NCI-H2029 (cell line): ENCODE results near the gene ERRFI1.

ENCODE experiments used
- DNase-seq: peaks from one replicate; lab custom pipeline; 2025; lab: John Stamatoyannopoulos, UW

ERRFI1 gene

DNA sequence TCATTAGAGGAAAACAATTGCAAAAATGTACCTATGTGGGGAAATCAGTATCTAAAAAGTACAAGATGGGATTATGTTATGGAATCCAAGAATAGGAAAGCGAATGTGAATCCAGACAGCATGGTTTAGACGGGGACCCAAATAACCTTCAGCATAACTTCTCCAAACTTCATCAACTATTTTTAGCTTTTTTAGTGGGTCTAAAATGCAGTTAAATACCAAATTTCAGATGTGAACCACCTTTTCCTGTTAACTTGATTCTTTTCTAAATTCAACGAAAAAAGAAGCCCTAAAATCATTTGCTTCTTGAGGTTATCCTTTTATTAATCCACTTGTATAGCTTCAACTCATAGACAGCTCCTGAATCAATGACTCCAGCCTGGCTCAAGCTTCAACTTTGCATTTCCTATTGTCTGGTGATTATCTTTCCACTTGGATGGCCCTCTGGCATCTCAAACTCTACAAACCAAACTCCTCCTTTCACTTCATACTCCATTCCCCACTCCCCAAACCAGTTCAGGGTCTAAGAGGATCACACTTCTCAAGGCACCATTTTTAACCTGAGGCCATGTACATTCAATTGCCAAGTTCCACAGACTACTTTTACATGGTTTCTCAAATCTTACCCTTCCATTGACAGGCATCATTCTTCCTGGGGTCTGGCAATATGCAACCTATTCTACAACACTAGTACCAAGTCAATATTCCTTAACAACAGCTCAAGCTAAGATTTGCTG, 7.4 kb downstream of the ERRFI1 start:
- DNase-seq, result no peak

DNA sequence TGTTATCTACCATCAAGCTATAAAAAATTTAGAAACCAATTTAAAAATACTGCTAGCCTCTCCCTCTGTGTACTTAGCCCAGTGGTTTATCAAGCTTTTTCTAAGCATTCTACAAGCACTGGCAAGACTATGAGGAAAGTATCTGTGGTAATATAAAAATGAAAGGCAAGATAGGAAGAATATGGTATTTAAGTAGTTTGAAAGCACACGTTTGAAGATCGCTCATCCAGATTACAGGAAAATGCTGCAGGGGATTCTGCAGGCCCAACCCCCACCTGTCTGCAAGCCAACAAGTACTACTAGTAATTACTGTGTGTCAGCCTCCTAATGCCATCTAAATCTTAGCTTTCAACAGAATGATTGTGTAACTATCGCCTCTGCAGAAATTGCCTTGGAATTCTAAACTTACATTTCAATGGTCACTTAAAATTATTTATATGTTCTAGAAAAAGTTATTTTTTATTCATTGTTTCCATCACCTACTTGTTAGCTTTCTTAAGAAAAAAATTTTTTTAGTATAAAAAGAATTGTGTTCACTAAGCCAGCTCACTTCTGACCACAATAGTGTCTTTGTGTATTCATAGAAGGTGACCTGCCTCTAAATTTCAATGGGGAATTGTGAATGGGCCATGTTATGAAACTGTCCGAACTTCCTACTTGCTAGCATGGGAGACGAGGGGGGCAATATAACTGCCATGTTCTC, 8.5 kb downstream of the ERRFI1 start:
- DNase-seq, result no peak

DNA sequence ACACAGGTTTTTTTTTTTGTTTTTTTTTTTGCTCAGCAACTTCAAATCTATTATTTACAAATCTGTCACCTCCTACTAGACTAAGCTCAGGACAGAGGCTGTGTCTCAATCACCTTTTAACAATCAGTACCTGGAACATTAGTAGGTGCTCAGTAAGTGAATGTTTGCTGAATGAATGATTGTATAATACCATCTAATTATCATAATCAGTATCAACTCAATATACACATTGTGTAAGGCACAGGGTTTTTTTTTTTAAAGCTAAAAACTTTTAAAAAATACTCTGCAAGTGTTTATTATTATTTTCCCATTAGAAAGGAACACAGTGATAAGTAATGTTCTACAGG, 9.2 kb downstream of the ERRFI1 start:
- no peak for DNase-seq

DNA sequence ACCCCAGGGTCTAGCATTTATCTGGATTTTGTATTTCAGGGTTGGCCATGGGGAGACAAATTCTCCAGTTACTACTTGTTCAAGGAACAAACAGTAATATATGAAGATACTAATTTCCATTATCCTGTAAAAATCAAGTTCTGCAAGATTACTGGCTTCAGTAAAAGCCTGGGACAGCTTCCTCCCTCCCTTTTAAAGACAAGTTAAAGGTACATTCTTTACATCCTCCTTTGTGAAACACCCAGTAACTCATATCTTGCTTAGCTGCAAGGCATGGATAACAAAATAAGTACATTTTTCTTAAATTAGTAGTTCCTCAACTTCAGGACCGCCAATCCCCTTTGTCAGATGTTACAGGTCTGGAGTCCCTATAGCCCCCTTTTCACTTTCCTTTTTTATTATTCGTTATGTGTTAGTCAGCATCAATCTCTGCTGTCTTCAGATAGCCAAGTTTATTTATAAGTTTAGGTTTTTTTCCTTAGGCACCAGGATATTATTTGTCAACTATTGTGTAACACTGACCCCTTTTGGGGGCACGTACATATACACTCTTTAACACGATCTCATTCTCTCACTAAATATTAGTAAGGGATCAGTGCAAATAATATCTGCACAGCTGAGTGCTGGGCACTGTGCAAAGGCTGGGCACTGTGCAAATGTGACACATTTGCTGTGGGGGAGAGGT, 9.8 kb downstream of the ERRFI1 start:
- DNase-seq, result no peak

DNA sequence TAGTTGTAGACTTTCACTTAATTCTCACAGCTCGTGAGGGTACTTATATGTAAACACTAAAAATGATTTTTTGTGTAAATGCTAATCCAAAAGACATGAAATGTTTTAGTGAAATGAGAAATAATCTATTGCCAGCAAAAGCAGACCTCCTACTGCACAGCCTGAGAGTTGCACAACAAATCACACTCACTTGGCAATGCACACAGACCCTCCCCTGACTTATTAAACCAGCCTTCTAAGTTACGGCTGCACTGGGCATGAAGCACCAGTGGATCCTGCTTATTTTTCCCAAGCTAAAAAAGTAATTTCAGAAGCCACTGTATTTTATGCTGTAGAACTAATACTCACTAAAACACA, 10.3 kb downstream of the ERRFI1 start:
- DNase-seq, result no peak

DNA sequence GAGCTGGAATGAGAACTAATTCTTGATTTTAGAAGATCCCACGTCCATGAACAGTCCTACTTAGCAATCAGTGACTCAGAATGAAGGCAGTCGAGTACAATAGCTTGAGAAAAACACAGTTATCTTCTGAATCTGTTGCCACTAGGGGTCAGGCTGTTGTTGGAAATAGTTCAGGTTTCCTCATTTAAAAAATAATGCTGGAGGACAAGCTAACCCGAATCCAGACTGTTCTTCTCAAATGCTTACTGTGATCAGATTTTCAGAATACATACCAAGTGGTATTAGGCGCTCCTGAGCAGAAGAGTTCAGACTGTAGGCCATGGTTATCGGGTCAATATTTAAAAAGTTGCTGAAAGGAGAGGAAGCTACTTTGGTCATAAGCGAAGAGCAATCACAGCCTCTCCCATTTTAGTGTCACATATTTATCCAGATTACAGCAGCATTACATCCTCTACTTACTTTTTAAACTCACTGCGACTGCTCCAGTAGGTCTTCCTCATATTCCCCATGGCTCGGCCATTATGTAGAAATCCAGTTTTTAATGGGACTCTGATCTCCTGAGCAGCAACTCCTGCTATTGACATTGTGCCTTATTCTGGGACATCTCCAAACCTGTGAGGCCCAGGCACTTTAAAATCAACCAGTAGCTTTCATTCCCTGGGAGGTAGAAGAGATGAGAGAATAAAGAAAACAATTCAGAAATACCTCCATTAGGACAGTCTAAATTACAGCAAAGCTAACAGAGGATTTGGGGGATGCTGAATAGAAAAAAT, 10.9 kb downstream of the ERRFI1 start:
- peak; percentile 27 for DNase-seq

DNA sequence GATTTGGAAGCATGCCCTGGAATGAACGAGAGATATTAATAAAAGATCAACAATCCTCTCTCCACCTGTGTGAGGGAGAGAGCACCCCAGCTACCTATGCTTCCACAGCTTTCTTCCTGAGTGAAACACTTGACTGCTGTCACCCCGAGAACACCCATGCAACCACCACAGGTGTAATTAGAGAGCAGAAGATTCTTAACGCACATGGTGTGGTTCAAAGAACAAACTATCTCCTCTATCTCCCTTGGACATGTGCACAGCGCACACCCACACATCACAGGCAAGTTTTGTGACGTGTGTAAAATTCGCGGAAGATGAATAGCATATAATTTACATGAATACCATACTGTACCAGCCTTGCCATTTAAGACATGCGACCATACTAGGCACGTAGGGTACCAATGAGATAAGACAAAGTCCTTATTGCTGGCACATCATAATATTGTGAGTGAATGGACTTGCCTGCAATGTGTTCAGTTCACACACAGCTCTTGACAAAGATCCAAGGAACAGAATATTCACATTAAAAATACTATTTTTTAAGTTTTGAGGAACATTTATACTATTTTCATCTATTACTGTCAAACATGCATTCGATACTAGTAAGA, 11.6 kb downstream of the ERRFI1 start:
- no peak for DNase-seq

DNA sequence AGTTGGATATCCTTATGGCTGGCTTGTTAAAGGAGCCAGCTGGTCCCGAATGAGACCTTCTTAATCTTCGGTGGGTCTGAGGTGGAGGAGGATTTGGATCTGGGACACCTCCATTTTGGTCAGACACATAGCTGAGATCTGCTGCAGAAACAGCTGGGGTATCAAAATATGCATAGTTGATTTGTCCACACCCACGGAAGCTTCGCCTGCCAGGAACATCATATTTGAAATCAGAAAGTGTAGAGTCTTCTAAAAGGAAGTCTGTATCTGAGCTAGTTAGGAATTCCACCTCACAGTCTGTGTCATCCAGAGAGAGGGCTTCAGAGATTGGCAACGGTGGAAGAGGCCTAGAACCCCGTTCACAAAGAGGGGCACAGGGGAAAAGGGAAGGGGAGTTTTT, 12.3 kb downstream of the ERRFI1 start:
- DNase-seq, result no peak

DNA sequence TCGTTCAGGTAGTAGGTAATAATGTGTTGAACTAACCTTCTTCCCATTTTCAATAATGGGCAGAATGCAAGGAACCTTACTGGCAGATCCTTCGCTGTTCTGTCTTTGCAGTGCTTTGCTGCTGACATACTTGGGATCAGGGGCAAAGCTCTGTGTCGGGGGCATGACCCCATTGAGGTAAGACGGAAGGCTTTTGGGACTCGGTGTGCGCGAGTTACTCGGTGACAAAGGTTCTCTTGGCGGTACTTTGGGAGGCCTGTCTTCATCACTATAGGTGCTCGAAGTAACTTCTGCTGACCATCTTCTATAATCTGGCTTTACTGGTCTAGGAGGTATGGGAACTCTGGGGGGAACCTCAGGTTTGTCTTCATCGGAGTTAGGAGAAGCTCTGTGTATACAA, 12.7 kb downstream of the ERRFI1 start:
- no peak for DNase-seq

DNA sequence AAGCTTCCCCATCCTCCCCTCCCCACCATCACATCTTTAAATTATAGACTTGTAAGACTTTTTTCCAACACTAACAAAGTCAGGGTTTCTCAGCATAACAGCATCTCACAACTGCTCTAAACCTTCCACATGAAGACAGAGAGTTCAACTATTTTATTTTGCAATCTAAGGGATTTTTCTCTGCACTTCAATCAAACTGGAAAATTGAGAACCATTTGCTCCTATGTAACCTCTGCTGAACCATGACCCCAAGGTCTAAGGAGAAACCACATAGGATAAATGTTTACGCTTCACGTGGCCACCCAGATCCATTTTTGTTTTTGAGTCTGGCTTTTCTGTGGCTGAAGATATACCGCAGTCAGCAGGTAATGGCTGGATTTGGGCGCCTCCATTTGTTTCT, 13.2 kb downstream of the ERRFI1 start:
- DNase-seq, result no peak

DNA sequence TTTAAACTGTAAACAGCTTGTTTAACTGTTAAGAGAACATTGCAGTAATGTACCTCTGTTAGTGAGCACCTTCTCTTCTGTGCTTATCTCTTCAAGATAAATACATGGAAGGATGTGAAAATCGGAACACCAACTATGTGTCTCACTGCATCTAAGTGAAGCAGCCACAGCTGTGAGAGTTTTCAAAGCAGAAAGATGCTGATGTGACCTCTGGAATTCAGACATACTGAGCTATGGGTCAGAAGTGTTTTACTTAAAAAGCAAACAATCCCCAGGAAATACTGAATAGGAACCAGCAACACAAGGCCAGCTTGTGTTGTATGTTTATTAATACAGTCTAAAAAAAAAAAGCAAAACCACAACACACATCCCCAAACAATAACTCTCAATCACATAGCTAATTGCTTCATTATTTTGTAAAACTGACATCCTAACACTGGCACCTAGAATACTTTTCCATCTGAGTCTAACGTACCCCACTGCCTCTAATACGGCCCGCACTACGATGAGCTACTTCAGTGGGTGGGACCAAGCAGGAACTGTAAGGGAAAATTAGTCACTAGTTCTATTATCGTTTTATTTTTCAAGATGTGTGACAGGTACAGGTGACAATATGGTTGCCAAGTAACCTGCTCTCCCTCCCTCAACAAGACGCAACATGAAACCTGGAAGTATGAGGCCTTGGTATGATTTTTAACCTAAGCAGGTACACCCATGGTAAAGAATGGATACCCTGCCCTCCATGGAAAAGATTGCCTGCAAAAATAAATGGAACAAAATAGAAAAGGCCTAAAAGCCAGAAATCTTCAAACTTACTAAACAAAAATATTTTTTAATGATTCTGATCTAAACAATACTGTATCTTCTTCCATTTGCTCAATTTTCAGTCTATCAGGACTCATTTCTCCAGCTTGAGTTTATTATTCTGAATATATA, 13.9 kb downstream of the ERRFI1 start:
- DNase-seq, result no peak

DNA sequence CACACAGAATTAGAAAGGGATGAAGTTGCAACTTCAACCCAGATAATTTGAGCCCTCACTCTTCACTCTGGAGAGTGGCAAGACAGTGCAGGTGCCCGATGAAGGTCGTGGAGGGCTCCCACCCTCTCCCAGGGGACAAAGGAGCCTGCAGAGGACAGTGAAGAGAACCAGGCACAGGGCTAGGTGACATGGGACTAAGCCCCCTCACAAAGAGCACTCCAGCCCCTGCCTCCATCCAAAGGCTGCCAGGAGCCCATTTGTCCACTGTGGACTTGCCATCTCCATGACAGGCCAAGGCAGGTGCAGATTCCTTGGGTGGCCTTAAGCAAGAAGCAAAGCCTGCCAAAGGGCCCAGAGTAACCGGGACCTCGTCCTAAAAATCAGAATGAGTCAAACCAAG, 15.1 kb downstream of the ERRFI1 start:
- DNase-seq, result no peak

DNA sequence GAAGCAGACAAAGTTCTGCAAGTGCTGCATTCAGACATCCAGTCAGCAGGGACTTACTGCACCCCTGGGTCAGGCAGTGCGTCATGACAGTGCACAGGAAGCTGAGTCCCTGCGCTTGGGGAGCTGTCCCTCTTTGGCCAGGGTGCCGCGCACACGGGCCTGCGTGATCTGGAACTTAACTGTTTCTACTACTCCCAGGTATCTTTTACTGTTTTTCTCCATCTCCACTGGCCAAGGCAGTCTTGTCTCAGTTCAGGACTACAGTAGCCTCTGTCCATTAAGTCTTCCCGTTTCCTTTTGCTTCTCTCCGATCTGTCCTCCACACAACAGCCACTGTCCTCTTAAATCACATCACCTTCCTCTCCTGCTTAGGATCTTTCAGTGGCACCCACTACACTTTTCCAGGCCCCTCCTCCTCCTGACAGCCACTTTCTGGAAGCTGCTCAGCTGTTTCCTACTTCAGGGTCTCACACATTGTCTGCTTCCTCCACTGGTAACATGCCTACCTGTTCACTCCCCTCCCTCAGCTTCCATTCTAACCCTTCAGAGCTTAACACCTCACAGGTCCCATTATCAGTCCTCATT, 15.9 kb downstream of the ERRFI1 start:
- no peak for DNase-seq

DNA sequence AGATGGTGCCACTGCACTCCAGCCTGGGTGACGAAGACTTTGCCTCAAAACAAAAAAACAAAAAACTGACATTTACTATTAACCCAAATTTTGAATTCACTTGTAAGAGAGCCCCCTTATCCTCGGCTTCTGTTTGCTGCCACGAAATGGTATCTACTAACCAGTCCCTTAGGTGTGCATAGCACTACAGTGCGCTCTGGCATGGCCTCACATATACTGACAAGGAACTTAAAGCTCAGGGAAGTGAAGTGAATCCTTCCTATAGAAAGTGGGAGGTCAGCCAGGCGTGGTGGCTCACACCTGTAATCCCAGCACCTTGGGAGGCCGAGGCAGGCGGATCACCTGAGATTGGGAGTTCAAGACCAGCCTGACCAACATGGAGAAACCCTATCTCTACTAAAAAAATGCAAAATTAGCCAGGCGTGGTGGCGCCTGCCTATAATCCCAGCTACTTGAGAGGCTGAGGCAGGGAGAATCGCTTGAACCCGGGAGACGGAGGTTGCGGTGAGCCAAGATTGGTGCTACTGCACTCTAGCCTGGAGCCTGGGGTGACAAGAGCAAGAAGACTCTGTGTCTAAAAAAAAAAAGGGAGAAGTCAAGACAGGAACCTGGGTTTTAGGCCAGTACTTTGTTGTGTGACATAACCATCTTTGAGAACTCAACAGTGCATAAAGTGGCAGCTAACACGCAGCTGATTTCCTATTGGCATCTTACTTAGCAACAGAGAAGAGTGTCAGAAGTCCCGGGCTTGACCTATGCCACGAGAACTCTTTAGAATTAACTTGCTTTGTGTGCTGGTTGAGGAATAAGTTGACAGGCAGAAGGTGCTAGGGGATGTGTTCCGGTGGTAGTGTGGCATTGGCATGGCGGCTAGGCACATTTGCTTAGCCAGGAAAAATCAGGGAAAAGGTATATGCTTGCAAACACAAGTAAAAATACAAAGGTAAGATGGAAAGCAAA, 16.8 kb downstream of the ERRFI1 start:
- no peak for DNase-seq

DNA sequence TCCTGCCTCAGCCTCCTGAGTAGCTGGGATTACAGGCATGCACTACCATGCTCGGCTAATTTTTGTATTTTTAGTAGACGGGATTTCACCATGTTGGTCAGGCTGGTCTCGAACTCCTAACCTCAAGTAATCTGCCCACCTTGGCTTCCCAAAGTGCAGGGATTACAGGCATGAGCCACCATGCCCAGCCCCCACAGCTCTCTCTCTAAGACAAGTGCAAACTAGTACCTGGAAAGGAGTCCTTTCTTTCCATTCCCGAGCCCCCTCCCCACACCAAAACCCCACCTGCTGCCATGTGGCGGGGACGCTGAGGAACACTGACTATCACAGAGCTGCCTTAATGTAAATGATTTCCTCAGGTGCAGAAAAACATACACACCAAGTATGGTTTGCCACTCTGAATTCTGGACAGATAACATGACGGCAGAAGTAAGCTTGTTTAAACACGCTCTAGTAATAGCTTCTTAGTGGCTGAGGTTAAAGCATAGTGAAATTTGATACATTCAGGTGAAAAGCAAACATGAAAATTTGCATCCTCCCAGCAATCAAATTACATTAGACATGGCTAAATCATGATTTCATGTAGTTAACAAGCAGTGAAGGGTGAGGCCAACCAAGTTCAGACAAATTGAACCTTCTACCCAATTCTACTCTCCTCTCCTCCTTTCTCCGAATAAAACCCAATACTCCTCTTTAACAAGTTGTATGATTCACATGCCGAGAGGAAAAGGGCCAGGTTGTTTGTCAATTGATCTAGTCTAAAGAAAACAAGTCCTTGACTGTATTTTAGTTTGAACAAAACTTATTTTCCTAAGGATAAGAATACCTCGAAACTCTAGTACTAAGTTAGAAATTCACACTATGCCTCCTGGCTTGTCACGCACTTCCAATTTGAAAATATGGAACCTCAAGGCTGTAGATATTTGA, 19.8 kb downstream of the ERRFI1 start:
- peak; percentile 77 for DNase-seq

DNA sequence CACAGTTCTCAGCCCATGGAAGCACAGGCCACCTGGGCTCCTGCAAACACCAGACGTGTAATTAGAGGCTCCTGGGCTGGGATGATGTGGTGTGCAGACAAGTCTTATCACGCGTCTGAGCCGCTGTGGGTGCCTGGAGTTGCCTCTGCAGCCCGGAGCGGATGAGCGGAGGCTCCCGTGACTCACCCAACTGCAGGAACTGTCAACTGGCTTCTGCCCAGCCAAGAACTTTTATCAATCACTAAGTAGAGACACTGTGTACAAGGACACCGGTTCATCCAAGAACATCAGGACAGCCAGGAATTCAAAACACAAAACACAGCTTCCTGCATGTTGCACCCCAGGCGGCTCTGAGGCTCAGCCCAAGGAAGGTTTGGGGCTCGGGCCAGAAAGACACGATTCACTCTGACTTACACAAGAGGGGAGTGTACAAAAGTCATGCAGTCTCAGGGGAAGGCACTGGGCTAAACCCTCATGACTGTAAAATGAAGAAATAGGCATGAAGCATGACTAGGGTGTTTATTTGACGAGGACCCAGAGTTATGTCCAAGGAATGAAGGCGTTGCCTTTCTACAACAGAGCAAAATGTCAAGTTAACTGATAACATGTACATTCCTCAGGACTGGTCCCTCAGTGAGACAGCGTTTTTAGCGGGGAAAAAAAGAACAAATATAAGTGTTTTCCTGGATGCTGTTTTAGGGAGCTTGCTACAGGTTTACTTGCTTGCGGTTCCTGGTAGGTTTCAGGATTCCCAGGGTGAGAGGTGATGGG, 21.1 kb downstream of the ERRFI1 start:
- no peak for DNase-seq

DNA sequence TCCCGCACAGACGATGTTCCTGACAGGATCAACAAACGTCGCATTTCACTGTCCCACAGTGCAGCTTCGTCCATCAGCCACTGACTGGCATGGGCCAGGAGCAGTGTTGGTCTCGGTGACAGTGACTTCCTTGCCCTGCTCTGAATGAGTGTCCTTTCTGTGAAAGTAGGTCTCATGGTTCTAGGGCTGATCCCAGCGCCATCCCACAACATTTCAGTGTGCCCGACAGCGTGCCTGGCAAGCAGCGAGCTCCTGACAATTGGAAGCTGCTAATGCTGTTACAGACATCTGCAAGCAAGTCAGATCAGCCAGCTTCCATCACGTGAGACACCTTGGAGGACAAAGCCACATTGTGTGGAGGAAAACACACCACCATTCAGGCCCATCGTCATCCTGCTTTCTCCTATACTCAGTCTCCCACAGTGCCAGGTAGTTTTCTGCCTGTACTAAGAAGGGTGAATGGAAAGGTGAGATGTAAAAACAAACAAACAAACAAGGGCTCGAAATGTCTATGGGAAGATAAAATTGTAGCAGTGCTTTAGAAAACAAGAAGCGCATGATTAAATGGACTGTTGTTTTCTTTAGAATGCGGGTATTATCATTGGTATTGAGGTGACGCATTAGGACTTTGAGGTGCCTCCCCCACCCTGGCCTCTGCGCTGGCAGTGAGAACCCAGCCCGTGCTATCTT, 21.9 kb downstream of the ERRFI1 start:
- DNase-seq, result no peak
